Measurements from ENCODE around the gene TCF7L1.

TCF7L1 gene

DNA sequence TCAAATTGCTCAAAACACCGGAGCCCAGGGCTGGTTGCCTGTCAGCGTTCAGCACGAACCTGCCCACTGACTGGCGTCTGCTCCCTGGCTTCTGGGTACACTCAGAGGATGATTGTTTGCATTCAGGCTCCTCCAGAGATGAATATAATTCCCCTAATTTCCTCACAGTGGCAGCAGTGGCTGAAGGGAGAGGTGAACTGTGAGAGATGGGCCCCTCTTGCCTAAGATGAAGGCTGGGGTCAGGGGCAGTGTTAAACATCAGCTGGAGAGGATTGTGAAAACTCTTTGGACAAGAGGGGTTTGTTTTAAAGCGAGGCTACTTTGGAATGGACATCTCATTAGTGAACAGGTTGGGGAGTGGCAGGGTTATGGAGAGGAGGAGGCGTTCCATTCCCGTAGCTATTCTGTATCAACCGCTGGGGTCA lies 31.0 kb downstream of the TCF7L1 start:
- Histone ChIP-seq H3K9ac (ENCODE audit: low read length) (no peak overlapping the region), H3K4me3 (ENCODE audit: low read length) (no peak overlapping the region), H3K4me1 (ENCODE audit: low read length) (no peaks in the 10 kb centered on the region), H2AFZ (ENCODE audit: low read depth, low read length) (no peak overlapping the region), H3K27me3 (ENCODE audit: low read depth, low read length) (no peaks in the 10 kb centered on the region), H4K20me1 (ENCODE audit: insufficient read depth, low read length) (no peaks in the 10 kb centered on the region), H3K79me2 (ENCODE audit: low read length) (no peaks in the 10 kb centered on the region), H3K36me3 (replicated peaks; ENCODE audit: low read depth, low read length) (no peaks in the 10 kb centered on the region), H3K9me3 (ENCODE audit: insufficient read depth, low read length) (no peaks in the 10 kb centered on the region), H3K27ac (ENCODE audit: low read length) (no peak overlapping the region), H3K4me2 (ENCODE audit: low read length) (no peak overlapping the region)
- TF ChIP-seq EZH2phosphoT487 (IDR thresholded peaks at IDR 0.05; ENCODE audit: low read depth): no peak
- TF ChIP-seq, protein P1, sequence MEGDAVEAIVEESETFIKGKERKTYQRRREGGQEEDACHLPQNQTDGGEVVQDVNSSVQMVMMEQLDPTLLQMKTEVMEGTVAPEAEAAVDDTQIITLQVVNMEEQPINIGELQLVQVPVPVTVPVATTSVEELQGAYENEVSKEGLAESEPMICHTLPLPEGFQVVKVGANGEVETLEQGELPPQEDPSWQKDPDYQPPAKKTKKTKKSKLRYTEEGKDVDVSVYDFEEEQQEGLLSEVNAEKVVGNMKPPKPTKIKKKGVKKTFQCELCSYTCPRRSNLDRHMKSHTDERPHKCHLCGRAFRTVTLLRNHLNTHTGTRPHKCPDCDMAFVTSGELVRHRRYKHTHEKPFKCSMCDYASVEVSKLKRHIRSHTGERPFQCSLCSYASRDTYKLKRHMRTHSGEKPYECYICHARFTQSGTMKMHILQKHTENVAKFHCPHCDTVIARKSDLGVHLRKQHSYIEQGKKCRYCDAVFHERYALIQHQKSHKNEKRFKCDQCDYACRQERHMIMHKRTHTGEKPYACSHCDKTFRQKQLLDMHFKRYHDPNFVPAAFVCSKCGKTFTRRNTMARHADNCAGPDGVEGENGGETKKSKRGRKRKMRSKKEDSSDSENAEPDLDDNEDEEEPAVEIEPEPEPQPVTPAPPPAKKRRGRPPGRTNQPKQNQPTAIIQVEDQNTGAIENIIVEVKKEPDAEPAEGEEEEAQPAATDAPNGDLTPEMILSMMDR (IDR thresholded peaks at IDR 0.05; ENCODE audit: low read depth, low read length): no peak

- no peaks in the 10 kb centered on the region for H3K36me3 ChIP-seq (replicated peaks; ENCODE audit: low read depth, low read length)
- H3K4me1 ChIP-seq (ENCODE audit: low read length): no peaks in the 10 kb centered on the region
- H3K9me3 ChIP-seq (ENCODE audit: insufficient read depth, low read length): no peaks in the 10 kb centered on the region
- no peaks in the 10 kb centered on the region for H3K79me2 ChIP-seq (ENCODE audit: low read length)
- no peak overlapping the region for H3K9ac ChIP-seq (ENCODE audit: low read length)
- TF ChIP-seq EZH2phosphoT487 (IDR thresholded peaks at IDR 0.05; ENCODE audit: low read depth): no peak
- TF ChIP-seq, protein P1 (IDR thresholded peaks at IDR 0.05; ENCODE audit: low read depth, low read length): no peak
- H3K4me2 ChIP-seq (ENCODE audit: low read length): no peak overlapping the region
- H3K27ac ChIP-seq (ENCODE audit: low read length): no peak overlapping the region
- H4K20me1 ChIP-seq (ENCODE audit: insufficient read depth, low read length): no peaks in the 10 kb centered on the region
- H3K27me3 ChIP-seq (ENCODE audit: low read depth, low read length): no peaks in the 10 kb centered on the region
- H2AFZ ChIP-seq (ENCODE audit: low read depth, low read length): no peak overlapping the region
- H3K4me3 ChIP-seq (ENCODE audit: low read length): no peak overlapping the region
Observed at GRCh38 chr2:85165088-85165690, 32.0 kb downstream of the TCF7L1 start.

- H3K4me2 ChIP-seq (ENCODE audit: low read length): no peak overlapping the region
- no peak overlapping the region for H3K27ac ChIP-seq (ENCODE audit: low read length)
- no peaks in the 10 kb centered on the region for H4K20me1 ChIP-seq (ENCODE audit: insufficient read depth, low read length)
- H3K27me3 ChIP-seq (ENCODE audit: low read depth, low read length): no peaks in the 10 kb centered on the region
- no peaks in the 10 kb centered on the region for H3K4me1 ChIP-seq (ENCODE audit: low read length)
- no peaks in the 10 kb centered on the region for H3K36me3 ChIP-seq (replicated peaks; ENCODE audit: low read depth, low read length)
- no peak overlapping the region for H3K9ac ChIP-seq (ENCODE audit: low read length)
- peaks cover under 1% of the 10 kb centered on the region; the same call in 1 of the 2 replicates for H3K9me3 ChIP-seq (ENCODE audit: insufficient read depth, low read length)
- no peak for TF ChIP-seq EZH2phosphoT487 (IDR thresholded peaks at IDR 0.05; ENCODE audit: low read depth)
- TF ChIP-seq, protein P1 (IDR thresholded peaks at IDR 0.05; ENCODE audit: low read depth, low read length): no peak
- H2AFZ ChIP-seq (ENCODE audit: low read depth, low read length): no peak overlapping the region
- no peak overlapping the region for H3K4me3 ChIP-seq (ENCODE audit: low read length)
- no peaks in the 10 kb centered on the region for H3K79me2 ChIP-seq (ENCODE audit: low read length)
Observed at GRCh38 chr2:85166021-85166420, 32.8 kb downstream of the TCF7L1 start.

- Histone ChIP-seq H3K4me3 (ENCODE audit: low read length) (no peak overlapping the region), H4K20me1 (ENCODE audit: insufficient read depth, low read length) (no peaks in the 10 kb centered on the region), H3K27ac (ENCODE audit: low read length) (no peak overlapping the region), H3K9me3 (ENCODE audit: insufficient read depth, low read length) (peaks cover 7% of the 10 kb centered on the region), H3K79me2 (ENCODE audit: low read length) (no peaks in the 10 kb centered on the region), H2AFZ (ENCODE audit: low read depth, low read length) (no peak overlapping the region), H3K4me1 (ENCODE audit: low read length) (no peaks in the 10 kb centered on the region), H3K27me3 (ENCODE audit: low read depth, low read length) (no peaks in the 10 kb centered on the region), H3K4me2 (ENCODE audit: low read length) (no peak overlapping the region), H3K36me3 (replicated peaks; ENCODE audit: low read depth, low read length) (no peaks in the 10 kb centered on the region), H3K9ac (ENCODE audit: low read length) (no peak overlapping the region)
- TF ChIP-seq EZH2phosphoT487 (IDR thresholded peaks at IDR 0.05; ENCODE audit: low read depth): no peak
- TF ChIP-seq, protein P1 (IDR thresholded peaks at IDR 0.05; ENCODE audit: low read depth, low read length): no peak
Observed at GRCh38 chr2:85167479-85167878, 34.3 kb downstream of the TCF7L1 start.
